RKO (cell line): ENCODE results near the gene DLGAP1.
"Not testable (repeated sequence)": the region's sequence is repeated elsewhere in the genome, so short reads cannot be mapped to it uniquely, and the experiment has no call there.

Experiments used
- DNase-seq: peaks from one replicate; pipeline ENCODE4 v3.0.0-alpha.2; 2016; ENCODE audit warnings: low spot score

The DLGAP1 gene

GRCh38 chr18:4077204-4077603, 377.9 kb downstream of the DLGAP1 start:
- no peak for DNase-seq

- no peak for DNase-seq
Observed at GRCh38 chr18:4074647-4075046, 380.5 kb downstream of the DLGAP1 start.

- DNase-seq = no peak
Observed at GRCh38 chr18:4069183-4069582, 385.9 kb downstream of the DLGAP1 start.

- DNase-seq = peak; percentile 54
Observed at GRCh38 chr18:4068552-4069158, 386.5 kb downstream of the DLGAP1 start.

- DNase-seq = no peak
Observed at GRCh38 chr18:4063545-4063944, 391.6 kb downstream of the DLGAP1 start.

DNA sequence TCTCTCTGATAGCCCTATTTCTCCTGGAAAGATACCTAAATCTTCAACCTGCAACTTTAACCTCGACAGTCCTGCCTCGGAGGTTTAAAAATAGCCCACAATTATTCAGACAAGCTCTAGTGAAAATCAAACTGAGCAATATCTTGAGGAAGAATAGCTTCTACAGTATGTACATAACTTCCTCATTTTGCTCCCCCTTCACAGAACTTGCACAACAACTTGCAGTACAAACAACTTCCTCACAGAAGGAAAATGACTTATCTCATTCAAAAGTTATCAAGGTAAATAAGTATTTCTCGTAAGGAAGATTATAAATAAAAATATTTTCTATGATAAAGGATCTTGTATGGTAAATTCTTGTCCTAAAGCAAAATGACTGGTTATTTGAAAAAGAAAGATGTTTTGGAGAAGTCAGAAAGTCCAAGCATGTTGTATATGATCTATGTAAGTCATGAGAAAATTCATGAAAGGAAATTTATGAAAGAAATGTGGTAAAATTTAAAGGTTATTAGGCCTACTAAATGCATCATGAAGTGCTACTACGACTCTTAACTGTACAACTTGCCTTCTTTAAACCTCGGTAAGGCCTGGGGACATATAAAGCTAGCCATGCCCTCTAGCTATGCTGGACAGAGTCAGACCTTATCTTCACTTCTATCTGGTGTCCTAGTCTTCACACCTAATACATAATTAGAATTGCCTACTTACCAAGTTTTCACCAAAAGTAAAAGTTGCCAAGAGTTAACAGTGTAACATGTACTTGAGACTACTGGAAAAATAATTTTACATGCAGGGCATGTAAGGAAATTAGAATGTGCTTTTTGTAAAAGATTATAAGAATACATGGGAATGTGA, 394.5 kb downstream of the DLGAP1 start:
- DNase-seq = peak; percentile 15

DNA sequence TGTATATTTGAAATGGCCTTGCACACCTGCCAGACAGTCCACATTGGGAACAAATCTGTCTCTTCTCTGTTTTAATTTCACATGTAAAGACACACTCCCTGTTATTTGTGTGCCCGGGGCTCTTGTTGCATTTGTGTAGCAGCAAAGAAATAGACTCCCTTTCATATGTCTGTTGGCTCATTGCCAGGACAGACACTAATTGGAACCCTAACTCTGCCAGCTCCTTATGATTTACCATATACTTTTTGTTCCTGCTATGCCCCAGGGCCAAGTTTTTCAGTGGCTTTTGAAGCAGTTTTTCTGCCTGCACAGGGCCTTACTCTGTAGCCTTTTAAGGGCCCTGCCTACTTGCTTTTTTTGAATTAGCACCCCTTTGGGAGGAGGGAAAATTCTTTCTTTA, 396.9 kb downstream of the DLGAP1 start:
- DNase-seq = no peak

- no peak for DNase-seq
Observed at GRCh38 chr18:4040391-4041092, 414.6 kb downstream of the DLGAP1 start.

DNA sequence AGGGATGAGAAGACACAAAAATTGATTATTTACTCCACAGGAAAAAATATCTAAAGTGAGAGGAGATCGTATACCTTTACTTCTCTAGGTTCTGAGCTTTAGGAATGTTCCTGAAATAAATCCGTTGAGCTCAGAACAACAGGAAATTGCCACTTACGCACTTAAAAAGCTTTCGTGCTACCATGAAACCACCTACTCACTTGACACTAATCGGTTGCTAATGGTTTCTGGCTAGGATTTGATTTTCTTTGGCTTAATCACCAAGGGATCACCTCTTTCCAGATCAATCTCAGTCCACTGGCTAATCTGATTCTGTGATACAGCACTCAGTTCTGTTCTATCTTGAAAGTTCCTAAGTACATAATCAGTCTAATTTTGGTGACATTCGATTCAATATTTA, 419.6 kb downstream of the DLGAP1 start:
- DNase-seq = no peak

GRCh38 chr18:4034815-4035214, 420.3 kb downstream of the DLGAP1 start:
- DNase-seq = not testable (repeated sequence)

- DNase-seq = no peak
Observed at GRCh38 chr18:4026542-4026941, 428.6 kb downstream of the DLGAP1 start.

DNA sequence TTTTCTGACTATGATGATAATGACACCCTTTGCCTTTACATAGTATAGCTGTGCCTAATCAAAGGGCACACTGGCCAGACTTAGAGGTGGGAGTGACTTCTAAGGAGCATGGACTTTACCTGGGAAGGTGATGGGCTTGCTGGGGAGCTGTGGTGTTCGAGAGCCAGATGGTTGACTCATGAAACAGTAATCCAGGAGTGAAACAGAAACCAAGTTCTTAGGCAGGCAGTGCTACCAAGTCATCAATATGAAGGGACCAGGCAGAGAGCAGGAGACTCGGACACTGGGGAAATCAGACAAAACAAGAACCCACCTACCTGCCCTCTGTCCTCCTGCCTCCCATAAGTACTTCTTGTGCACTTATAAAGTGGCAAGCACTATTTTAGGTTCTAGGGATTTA, 430.4 kb downstream of the DLGAP1 start:
- DNase-seq = no peak

- DNase-seq = not testable (repeated sequence)
Observed at GRCh38 chr18:4022749-4023148, 432.4 kb downstream of the DLGAP1 start.

GRCh38 chr18:4020026-4020425, 435.1 kb downstream of the DLGAP1 start:
- no peak for DNase-seq

DNA sequence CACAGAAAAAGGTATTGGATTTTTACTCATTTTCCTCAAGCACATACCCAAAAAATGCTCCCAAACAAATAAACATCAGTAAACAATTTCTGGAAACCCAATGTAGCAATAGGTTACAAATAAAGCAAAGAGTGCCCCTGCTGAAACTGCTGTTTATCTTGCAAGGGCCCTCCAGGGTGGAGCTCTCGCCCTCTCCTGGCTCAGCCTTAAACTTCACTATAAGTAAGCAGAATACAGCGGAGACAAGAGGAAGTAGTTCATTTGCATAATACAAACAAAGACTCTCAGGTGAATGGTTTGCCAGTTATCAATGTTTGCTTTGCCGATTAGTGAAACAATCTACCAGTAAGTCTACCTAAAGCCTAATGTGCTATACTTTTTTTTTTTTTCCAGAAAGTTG, 437.6 kb downstream of the DLGAP1 start:
- peak; percentile 47 for DNase-seq

DNA sequence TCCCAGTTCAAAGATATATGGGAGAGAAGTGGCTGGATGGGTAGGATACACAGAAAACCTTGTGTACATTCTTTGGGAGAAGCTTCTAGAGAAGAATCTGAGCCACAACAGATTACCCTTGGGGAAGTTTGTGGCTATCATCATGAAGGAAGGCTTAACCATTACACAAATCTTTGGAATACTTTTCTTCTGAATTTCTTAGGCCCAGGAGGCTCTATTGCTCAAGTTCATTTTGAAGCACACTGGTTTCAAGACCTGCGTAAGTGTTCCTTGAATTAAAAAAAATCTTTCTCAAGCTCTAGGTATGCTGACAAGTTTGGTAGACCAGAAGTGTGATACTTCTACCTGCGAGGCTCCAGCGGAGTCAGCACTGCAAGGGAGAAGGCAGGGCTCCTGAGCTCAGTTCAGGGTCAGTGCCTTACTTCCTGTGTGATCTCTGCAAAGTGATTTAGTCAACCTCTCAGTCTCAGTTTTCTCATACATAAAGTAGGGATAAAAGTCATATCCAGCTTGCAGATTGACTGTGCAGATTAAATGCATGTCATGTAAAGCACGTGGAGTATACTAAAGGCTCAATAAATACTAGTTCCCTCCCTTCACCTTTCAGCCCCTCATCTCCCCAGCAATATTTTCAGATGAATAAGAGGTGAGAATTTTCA, 438.6 kb downstream of the DLGAP1 start:
- DNase-seq = no peak

- DNase-seq = no peak
Observed at GRCh38 chr18:4007846-4008245, 447.3 kb downstream of the DLGAP1 start.

GRCh38 chr18:4004183-4004829, 450.8 kb downstream of the DLGAP1 start:
- no peak for DNase-seq

DNA sequence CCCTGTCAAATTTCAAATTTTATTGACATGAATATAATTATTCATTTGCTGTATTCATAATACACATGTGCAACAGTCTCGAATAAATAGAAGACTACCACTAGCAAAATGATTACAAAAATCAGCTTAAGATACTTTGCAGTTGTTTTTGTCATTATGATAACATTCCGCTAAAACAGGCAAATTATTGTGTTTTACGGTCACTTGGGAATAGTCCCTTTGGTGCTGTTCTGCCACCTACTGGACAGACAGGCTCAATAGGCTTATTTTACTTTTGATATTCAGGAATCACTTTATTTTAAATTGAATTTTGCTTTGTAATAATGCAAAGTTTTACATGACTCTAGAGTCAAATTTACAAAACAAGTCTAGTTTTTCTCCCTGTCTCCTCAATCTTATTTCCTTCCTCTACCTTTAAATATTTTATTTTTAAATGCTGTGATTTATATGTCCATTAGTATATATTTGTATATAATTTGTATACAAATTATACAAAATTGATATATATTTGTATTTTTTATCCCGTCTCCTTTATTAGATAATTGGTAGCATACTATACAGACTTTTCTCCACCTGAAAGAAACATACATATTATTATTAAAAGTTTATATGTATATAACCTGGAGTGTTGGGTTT, 456.3 kb downstream of the DLGAP1 start:
- peak; percentile 59 for DNase-seq

DNA sequence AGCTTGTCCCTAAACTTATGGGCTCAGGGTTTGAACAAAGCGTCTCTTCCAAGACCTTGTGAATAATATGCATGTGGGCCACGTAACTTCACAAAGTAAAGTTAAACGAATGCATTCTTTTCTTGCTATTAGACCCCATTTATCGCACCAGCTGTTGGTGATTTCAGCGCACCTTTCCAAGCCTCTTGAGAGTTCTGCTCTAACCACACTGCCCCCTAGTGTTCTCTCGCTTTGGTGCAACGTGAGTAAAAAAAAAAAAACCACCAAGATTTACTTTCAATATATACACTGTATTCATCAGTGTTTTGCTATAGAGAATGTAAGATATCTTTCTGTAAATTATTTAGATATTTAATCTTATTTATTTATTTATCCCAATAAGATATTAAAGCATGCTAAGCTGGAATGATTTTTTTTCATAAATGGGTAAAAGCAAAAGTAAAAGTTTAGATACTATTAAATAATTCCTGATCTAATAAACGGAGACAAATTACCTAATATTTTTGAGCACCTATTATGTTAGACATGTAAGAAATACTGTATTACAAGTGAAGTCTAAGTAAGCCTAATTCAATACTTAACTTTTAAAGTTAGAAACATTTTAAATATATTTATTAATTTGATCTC, 459.5 kb downstream of the DLGAP1 start:
- DNase-seq = peak; percentile 43
